Activated CD4-positive, alpha-beta T cell treated with anti-CD3 and anti-CD28 coated beads for 1 hour (primary cell): ENCODE data around the gene BCAS1.

Experiments
- DNase-seq: peaks from one replicate; pipeline ENCODE4 v3.0.0-alpha.2; 2020

BCAS1 gene

DNA sequence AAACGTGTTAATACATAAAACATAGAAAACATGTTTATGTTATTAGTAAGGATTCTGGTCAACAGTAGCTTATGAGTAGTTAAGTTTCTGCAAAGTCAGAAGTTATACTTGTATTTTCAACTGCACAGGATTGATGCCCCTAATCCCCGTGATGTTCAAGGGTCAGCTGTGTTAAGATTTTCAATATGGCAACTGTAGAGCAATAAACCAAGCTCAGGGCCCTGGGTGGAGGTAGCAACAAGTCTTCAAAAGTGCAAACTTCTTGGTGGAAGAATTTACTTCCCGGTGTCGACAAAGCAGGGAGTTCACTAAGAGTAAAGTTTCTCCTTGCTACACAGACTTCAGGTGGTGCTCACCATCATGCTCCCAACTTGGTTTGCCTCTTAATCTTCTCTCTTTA is 4.1 kb upstream of the BCAS1 start:
- DNase-seq = no peak

DNA sequence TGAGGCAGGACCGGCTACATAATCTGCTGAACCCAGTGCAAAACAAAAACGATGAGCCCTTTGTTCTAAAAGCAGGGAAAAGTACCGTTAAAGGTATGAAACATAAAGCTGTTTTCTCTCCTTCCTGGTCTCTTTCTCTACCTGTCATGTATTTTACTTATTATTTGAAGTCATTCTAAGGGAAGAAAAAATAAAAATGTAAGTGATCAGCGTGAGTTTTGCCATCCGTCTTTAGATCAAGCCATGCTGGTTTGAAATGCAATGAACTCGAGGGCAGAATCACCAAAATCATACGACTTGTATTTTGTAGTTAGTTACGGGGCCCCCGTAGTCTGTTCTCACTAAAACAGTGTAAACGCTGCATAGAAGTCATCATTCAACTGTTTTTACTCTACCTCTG is 2.9 kb upstream of the BCAS1 start:
- no peak for DNase-seq

DNA sequence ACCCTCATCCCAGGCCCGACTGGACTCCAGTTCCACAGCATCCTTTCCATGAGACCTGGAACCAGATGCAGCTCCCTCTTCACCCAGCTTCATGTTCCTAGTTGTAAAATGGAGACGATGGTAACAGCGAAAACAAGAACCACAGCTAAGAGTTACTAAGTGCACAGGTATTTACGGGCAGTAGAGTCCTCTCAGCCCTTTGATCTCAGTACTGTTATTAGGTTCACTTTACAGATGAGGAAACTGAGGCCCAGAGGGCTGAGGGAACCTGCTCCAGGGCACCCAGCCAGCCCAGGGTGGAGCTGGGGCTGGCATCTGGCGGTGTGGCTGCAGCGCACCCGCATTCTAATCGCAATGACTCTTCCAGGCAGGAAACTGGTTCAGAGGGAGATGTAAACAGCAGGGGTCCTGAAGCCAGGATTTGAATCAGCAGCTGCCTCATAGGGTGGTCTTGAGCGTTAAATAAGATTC is 858 bp downstream of the BCAS1 start:
- no peak for DNase-seq

DNA sequence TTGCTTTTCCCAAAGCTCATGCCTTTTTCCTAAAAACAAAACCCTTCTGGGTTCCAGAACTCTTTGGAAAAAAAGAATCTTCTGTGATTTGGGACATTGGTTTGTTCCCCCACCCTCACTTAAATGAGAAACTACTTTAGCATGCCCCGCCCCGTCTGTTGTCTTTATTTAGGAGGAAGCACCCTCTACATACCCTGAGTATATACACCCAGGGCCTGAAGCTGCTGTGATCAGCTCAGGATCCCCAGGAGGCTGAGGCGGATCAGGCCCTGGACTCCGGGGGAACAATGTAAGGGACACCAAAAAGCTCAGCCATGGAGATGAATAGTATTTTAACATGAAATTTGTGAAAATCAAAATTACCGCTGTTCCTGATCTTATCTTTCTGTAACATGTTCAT is 1.4 kb downstream of the BCAS1 start:
- DNase-seq = no peak

DNA sequence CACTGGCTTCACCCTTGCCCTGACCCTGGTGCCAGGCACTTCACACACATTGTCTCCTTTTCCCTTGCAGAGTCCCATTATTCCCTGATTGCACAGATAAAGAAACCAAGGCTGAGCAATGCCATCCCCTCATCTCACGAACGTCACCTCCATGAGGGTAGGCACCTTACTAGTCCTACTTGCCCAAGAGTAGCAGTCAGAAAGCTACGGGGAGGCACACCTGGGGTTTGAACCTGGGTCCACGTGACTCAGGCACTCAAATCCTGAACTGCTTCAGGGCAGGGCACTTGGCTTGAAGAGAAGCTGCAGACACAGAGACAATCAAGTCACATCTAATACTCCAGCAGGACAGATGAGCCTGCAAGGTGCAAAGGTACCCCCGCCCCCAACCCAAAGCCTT is 1.9 kb downstream of the BCAS1 start:
- no peak for DNase-seq

DNA sequence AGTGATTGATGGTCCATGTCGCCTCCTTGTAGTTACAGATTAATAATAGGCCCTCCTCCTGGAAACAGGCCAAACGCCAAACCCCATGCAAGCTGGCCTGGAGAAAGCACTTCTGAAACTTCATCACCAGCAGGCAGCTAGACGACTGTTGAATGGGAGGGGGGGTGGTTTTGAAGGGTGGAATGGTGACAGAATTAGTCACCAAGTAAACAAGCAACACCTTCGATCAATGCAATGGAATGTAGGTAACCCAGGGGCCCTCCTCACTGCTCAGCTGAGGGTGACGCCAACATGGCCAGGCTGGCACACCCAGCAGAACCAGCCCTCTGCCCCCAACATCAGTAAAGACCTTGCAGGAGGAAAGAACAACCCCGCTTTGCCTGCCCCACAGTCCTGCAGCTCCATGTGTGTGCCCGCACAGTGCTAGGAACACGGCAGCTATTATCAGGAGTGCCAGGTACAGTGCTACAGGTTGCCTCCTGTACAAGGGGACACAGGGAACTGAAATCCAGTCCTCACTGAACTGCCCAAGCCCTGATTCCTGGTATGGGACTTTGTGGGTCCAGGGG is 2.7 kb downstream of the BCAS1 start:
- DNase-seq = no peak

DNA sequence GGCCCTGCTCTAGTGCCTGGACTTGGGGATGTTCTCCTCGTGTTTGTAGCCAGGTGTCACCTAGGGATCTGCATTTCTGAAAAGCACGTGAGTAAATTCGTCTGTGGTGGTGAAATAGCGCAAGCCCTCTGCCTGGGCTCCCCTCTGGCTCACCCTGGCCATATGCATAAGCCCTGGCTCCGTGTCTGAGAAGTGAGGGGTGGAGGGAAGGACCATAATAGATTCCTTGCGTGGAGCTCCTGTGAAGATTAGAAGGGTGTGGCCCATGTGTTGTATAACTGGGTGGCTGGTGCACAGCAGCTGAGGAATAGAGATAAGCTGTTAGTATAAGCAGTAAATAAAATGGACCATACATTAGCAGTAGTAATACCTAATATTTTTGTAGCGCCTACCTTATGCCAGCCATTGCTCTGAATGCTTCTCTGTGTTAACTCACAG is 4.8 kb downstream of the BCAS1 start:
- no peak for DNase-seq

DNA sequence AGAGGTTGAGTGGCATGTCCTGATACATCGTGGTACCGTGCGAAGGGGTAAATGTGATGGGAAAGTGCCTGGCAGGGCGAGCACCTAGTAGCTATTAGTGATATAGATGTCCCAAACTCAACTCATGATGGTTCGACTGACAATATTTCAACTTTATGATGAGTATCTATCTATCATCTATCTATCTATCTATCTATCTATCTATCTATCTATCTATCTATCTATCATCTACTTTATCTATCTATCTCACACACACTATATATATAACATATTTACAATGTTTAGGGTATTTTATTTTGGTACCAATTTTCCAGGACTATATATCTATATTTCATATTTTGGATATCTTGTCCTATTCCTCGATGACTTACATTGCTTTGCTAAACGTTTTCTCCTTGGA is 5.5 kb downstream of the BCAS1 start:
- no peak for DNase-seq

DNA sequence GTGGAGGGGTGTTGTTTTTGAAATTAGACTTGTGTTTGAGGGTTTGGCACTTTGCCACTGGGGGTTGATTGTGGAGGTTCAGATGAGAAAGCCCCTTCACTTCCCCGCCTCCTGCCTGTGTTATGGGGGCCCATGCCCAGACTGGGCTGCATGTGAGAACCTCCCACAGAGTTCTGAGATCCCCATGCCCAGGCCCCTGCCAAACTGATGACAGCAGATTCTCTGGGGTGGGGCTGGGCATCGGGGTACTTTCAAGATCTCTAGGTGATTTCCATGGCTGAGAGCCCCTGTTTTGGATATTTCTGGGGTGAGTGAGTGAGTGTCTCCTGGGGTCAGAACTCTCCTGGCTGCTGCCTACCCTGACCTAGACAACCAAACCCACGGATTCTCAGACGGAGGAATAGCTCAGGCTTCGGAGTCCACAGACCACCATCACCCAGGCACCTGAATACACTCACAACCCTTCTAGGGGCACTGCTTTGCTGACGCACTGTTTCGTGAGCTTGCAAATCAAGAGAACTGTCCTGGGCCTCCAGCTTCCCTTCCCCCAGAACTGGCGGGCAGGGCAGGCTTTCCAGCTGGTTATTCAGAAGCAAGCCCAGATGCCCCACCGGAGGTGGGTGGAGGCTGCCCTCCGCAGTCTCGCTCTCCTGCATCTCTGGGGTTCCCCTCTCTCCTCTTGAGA is 6.3 kb downstream of the BCAS1 start:
- no peak for DNase-seq

DNA sequence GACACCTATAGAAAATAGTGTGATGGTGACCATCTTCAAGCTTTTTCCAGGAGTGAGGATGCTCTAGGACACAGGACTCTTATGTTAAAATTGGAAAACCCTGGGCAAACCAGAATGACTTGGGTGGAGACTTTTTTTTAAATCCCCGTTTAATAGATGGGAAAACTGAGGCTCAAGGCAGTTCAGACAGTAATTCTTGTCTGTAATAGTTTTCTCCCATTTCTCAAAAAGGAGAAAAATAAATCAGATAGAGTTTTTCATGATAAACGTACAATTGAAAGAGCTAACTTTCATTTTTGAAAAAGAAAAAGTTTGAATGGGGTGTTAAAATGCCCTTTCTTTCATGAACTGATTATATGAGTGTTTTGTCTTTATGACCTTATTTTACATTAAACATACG is 6.8 kb downstream of the BCAS1 start:
- DNase-seq = no peak

DNA sequence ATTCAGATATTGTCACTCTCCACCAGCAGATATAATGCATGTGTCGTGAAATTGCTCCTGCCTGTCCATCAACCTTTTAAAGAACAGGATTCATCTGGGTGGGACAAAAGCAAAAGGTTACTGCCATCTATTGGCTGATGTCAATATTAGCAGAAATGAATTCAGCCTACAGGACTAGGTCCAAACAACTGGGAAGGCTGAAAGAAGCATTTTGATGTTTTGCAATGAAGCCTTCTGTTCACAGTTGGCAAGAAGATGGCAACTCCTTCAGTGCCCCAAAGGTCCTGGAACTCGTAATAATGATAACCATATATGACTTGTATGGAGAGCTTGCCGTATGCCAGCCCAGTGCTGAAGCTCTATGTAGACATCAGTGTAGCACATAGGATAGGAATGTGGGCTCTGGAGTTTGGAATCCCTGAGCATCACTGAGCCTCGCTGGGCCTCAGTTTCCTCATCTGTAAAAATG is 7.5 kb downstream of the BCAS1 start:
- DNase-seq = no peak

DNA sequence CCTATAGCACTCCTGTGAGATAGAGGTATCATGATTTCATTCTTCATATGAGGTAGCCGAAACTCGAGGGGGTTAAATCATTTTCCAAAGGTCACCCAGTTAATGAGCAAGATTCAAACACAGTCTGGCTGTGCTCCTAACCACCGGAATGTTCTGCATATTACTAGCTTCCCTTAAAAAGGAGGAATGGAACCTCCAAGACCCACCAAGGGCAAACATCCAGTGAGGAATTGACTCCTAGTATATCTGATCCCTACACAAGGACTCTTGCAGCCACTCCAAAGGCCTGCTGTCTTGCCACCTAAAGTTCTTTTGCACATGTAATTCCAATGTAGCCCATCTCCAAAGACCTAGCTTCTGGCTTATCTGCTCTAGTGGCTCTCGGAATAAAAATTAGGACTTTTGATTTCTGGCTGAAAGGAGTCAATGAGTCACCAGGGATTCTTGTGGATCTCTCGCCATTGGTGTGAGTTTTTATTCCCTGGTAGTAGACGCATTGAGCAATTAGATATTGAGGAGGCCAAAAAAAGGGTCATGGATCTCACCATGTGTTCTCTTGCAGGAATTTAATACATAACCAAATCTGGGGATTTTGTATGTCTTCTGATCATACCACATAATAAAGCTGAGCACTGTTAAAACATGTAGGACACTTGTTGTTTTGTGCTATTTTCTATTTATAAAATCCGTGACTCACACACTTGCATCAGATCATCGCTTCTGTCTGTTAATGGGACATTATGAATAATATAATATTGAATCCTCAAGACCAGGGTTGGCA is 9.1 kb downstream of the BCAS1 start:
- no peak for DNase-seq

DNA sequence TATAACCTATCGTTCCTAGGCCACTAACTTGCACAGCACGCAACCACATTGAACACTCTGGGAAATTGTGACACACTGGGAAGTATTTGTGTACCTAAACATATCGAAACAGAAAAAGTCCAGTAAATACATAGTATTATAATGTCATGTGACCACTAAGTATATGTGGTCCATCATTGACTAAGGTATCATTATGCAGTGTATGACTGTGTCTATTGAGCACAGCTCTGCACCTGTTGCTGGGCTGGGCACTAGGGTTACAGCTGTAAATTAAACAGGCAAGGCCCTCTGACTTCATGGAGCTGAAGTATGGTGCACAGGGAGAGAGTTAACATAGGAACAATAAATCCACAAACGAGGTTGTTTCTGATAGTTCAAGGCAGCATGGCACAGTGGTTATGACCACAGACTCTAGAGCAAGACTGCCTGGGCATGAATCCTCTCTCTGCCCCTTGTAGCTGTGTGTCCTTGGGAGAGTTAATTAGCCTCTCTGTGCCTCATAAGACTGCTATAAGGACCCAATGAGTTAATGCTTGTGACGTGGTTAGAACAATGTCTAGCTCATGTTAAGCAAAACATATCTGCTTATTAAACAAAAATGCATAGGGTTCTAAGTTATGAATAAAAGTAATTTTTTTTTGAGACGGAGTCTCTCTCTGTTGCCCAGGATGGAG is 10.6 kb downstream of the BCAS1 start:
- no peak for DNase-seq

DNA sequence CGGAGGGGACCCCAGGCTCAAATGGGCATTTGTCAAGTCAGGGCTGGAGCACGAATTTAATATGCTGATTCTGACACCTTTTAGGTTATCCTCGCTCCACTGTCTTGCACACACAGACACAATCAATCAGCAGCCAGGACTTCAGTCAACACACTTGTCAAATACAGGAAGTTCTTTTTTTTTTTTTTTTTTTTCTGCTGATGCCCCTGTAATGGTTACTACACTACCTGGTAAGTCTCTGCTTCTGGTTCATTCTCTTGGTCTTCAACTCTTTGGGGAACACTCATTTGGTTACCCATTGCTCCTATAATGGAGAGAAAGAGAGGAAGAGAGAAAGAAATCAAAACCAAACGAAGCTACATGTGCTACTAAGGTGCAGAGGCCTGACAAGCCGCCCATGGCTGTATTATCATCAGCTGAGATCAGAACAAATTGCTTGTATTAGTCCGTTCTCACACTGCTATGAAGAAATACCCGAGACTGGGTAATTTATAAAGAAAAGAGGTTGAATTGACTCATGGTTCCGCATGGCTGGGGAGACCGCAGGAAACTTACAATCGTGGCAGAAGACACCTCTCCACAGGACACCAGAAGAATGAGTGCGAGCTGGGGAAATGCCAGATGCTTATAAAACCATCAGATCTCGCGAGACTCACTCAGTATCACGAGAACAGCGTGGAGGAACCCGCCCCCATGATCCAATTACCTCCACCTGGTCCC is 11.8 kb downstream of the BCAS1 start:
- DNase-seq = no peak

DNA sequence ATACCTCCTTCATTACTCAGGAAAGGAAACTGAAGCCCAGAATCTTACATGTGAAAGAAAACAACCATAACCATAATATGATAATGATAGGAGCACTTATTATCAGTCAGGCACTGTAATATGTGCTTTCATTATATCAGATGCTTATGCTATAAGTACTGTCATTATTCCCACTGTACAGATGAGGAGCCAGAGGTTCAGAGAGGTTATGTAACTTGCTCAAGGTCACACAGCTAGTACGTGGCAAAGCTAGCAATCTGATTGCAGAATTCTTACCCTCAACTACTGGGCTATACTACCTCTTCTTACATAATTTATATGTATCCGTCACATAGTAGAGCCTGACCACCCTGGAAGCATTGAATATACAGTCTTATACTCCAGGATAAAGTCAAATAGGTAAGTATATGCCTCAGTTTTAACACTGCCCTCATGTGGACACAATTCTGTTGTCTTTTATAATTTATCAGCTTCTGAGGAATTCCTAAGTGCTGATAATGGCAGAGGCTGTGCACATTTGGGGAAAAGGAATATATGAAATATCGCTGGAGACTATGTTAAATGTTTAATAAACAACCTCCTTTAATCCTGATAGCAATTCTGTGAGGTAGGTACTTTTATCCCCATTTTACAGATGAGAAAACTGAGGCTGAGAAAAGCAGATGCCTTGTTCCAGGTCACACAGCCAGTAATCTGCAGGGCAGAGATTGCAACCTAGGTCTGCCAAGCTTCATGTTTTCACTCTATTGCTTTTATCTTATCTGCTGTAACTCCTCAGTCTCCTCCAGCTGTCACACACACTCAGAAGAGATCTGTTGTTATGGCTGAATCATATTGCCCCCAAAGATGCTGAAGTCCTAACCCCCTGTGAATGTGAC is 13.4 kb downstream of the BCAS1 start:
- no peak for DNase-seq

DNA sequence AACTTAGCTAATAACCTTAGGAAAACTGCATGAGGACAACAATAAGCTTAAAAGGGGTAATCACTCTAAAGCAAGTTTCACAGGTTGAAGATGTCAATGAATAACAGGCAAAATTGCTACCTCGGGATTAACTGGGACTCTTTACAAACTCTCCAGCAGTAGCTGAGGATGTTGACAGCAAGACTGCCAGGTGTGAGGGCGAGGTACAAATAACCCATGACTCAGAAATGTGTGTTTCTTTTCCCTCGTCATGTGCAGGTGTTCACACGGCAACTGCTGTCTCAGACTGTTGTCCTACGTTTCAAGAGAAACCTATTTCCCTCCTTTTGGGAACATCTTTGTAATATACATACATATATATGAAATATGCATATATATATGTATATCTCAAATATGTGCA is 15.9 kb downstream of the BCAS1 start:
- DNase-seq = no peak

DNA sequence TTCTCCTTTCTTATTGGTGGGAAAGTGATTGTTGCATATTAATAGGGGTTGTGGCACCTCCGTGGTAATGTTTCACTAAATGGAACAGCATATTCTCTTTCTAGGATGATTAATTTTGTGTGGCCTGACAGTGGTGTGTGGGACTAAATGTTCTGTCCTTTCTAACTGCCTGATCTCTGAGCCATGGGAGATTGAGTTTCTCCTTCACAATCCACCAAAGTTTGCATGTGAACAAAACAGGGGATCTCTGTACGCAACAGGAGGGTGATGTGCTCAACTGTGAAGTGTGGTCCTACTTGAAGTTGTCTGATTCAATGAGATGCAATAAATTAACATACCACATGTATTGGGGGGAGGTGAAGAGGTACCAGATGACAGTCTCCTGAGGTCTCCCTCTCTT is 19.3 kb downstream of the BCAS1 start:
- DNase-seq = no peak

DNA sequence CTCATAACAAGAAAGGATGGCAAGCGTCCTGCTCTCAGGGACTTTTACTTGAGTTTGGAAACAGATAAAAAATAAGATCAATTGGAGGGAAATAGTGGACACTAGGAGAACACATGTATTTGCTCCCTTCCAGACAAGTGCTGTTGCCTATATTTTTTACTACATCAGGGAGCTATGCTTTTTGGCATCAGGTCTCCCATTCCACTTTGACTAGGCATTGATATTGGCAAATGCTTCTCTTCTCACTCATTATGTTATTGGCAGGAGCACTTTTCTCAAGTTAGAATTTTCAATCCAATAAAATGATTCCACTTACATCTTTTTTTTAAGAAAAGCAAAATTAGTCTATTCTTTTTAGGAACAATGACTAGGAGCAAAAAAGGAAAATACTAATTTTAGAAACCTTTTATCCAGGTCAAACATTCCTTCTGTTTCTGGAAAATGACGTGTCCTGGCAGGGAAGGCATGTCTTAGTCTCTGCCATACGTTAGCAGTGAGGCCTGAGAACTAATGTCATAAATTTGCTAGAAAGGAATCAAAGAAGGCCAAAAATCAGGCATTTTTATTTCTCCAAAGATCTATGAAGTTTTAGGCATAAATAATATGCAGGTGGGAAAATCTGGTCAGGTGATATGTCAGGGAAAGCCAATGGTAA is 21.4 kb downstream of the BCAS1 start:
- DNase-seq = no peak

DNA sequence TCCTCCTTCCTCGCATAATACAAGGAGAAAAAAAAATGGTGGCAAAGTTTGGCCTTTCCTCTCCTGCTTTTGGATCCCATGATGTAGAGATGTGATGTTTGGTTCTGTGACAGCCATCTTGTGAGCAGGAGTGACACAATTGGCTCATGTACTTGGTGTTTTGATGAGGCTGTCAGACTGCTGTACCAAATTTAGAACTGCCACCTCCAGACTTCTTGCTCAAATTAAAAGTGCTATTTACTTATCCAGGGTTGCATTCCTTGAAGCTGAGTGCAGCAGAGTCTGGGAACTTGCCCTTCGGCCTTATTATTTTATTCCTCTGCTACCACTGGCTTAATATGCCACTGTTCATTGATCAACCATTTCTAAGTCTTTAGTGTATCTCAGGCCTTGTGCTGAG is 21.9 kb downstream of the BCAS1 start:
- DNase-seq = no peak

DNA sequence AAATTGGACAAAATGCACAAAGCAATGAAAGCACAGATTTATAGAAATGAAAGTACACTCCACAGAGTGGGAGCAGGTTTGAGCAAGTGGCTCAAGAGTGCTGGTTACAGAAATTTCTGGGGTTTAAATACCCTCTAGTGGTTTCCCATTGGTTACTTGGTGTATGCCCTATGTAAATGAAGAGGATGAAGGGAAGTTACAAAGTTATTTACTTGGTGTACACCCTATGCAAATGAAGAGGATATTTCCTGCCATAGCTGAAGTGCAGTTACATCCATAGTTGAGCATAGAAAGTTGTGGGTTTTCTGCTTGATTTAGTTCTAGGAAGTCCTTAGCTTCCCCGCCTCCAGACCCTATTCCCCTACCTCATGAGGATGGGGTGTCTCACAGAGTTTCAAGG is 22.7 kb downstream of the BCAS1 start:
- no peak for DNase-seq

DNA sequence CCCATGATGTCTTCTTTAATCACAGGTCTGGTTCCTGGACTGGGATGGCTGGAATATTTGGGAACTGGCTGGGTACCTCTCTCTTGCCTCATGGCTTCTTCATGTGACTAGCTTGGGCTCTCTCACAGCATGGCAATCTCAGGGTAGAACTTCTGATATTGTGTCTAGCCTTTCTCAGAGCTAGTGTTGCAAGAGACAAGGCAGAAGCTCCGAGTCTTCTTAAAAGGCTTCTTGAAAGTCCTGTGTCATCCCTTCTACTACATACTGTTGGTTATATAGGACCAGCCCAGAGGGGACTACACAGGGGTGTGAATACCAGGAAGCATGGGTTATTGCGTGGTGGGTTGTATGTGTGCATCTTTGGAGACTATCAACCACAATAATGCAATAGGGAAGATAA is 23.3 kb downstream of the BCAS1 start:
- DNase-seq = no peak
